ENCODE results near the gene DCLK2. TPM values are rescaled to one million over a fixed set of nuclear protein-coding genes. Genes with fewer than 3 reads are reported as not detected.

Gene DCLK2
- total and polyA plus RNA-seq, 2 of the 4 experiments (the other 2 are of a cell fraction), result 11.3 to 15.5 TPM

- H3K27ac ChIP-seq (ENCODE audit: insufficient read depth, low read length), result peak overlapping the region; percentile 35; the same call in 1 of the 2 replicates
- peaks cover 35% of the 10 kb centered on the region for H3K4me1 ChIP-seq (ENCODE audit: control insufficient read depth, insufficient read depth, low read length)
- H3K27me3 ChIP-seq (ENCODE audit: control insufficient read depth, insufficient read depth, low read length), result no peaks in the 10 kb centered on the region
- H3K23ac ChIP-seq (ENCODE audit: low read depth, low read length), result peak overlapping the region; percentile 43
- no peak overlapping the region for H2AFZ ChIP-seq (replicated peaks; ENCODE audit: low read length, poor library complexity)
- in situ Hi-C loops (cut with MboI; ENCODE audit: low sequenced_read_pairs) (no loop called here), dilution Hi-C loops (cut with HindIII; ENCODE audit: low sequenced_read_pairs, unreplicated experiment) (no loop called here), intact Hi-C loops (cut with micrococcal nuclease) (no loop called here)
- peak overlapping the region; percentile 91 for H4K91ac ChIP-seq (ENCODE audit: insufficient read depth, low read depth, low read length)
- H3K4me3 ChIP-seq (ENCODE audit: insufficient read depth, low read depth, low read length), result no peak overlapping the region
- peak overlapping the region; percentile 94; the same call in 1 of the 2 replicates for H4K5ac ChIP-seq (ENCODE audit: low read depth, low read length)
- H3K14ac ChIP-seq (replicated peaks; ENCODE audit: low read depth, low read length), result peak overlapping the region; percentile 72
- H2AK9ac ChIP-seq (replicated peaks; ENCODE audit: low read depth, low read length, poor library complexity), result no peak overlapping the region
- CTCF ChIA-PET, result interaction anchor here (0.5 to 1.9 kb wide), 2 partner anchors 9 to 92 kb away, joined by 5 to 7 read pairs; no protein-coding TSS in a partner anchor
- H2BK120ac ChIP-seq (ENCODE audit: low read depth, low read length), result peak overlapping the region; percentile 88
- BruUV-seq (replicated peaks), result no TSS peak
- POLR2A ChIA-PET (ENCODE audit: unreplicated experiment), result no interaction called here
- H3K9me1 ChIP-seq (ENCODE audit: insufficient read depth, low read length), result peaks cover 18% of the 10 kb centered on the region
- peak overlapping the region; percentile 100 for H2BK5ac ChIP-seq (ENCODE audit: low read depth, low read length, poor library complexity, severe bottlenecking)
- no CpG with 5 or more reads among the region's 5 CpGs for WGBS, 2 experiments (ENCODE audit: extremely low coverage in 2 of 2, insufficient read length in 1 of 2)
- H2AK5ac ChIP-seq (ENCODE audit: low read depth, low read length), result peak overlapping the region; percentile 90
- H3K36me3 ChIP-seq (ENCODE audit: control insufficient read depth, insufficient read depth, low read length), result peaks cover 4% of the 10 kb centered on the region; the same call in 1 of the 2 replicates
- peak overlapping the region; percentile 78 to 90; a peak in 3 of 4 replicates for H4K8ac ChIP-seq (ENCODE audit: low read depth in 2 of 2, low read length in 2 of 2)
- H3K4ac ChIP-seq (ENCODE audit: low read depth, low read length), result peak overlapping the region; percentile 56
- DNase-seq, result peak; percentile 79
- peak overlapping the region; percentile 69; the same call in 2 of the 3 replicates for H2BK15ac ChIP-seq (ENCODE audit: low read depth, low read length)
- no peak overlapping the region for H3K9ac ChIP-seq (ENCODE audit: low read depth, low read length)
- no peak; the same call in 1 of the 2 replicates for ATAC-seq (ENCODE audit: low read depth)
- peak overlapping the region; percentile 33; the same call in 1 of the 2 replicates for H3K56ac ChIP-seq (ENCODE audit: extremely low read depth, insufficient read depth, low read length)
- H3K9me3 ChIP-seq (ENCODE audit: control insufficient read depth, insufficient read depth, low read length), result no peaks in the 10 kb centered on the region
- peak overlapping the region; percentile 1; the same call in 1 of the 2 replicates for H3K4me2 ChIP-seq (ENCODE audit: low read depth, low read length)
- peak overlapping the region; percentile 93; the same call in 1 of the 2 replicates for H3K18ac ChIP-seq (ENCODE audit: low read depth, low read length)
- H4K20me1 ChIP-seq (ENCODE audit: insufficient read depth, low read length), result no peaks in the 10 kb centered on the region
- H3K79me1 ChIP-seq (ENCODE audit: low read depth in 1 of 2, low read length in 2 of 2), result peaks cover 23 to 47% of the 10 kb centered on the region in 2 experiments
- TF ChIP-seq FOS (IDR thresholded peaks at IDR 0.05; ENCODE audit: low read depth, low read length) (peak; percentile 26; the same call in 1 of the 2 replicates), RFX5 (IDR thresholded peaks at IDR 0.05; ENCODE audit: low read depth, low read length) (no peak), CEBPB (IDR thresholded peaks at IDR 0.05; ENCODE audit: low read depth, low read length) (no peak)
- H2BK20ac ChIP-seq (ENCODE audit: low read depth, low read length), result peak overlapping the region; percentile 93
These were observed 156.0 kb downstream of the DCLK2 start for GRCh38 chr4:150234246-150234645.

Data from IMR-90 (cell line).